VCaP (cell line): Measurements from ENCODE around the gene BIRC7.
A peak's percentile ranks its signal among the peaks of the same experiment; 100 is the strongest.

Experiments
- H3K27ac ChIP-seq: fragments of 450-650 bp; 2 replicates; pipeline ENCODE4 v1.5.1; 2017
- CTCF ChIP-seq: fragments of 450-650 bp; conservative IDR thresholded peaks from 2 replicates; pipeline ENCODE4 v1.5.1; 2017; ENCODE audit warnings: mild to moderate bottlenecking, moderate library complexity

BIRC7 gene

GRCh38 chr20:63228806-63229205 is 6.9 kb upstream of the BIRC7 start:
- no peak overlapping the region for H3K27ac ChIP-seq

GRCh38 chr20:63230800-63231268 is 4.9 kb upstream of the BIRC7 start:
- H3K27ac ChIP-seq, result no peak overlapping the region
- peak; percentile 75 for TF ChIP-seq CTCF

More at GRCh38 chr20:63228806-63229205, 6.9 kb upstream of the BIRC7 start:
- no peak for TF ChIP-seq CTCF

GRCh38 chr20:63232235-63233060 is 3.3 kb upstream of the BIRC7 start:
- TF ChIP-seq CTCF, result no peak
- no peak overlapping the region for H3K27ac ChIP-seq

- H3K27ac ChIP-seq, result no peak overlapping the region
Measured at GRCh38 chr20:63233061-63233344, 2.7 kb upstream of the BIRC7 start.

GRCh38 chr20:63233924-63234323 is 1.8 kb upstream of the BIRC7 start:
- H3K27ac ChIP-seq, result no peak overlapping the region
- no peak for TF ChIP-seq CTCF

More at GRCh38 chr20:63233061-63233344, 2.7 kb upstream of the BIRC7 start:
- no peak for TF ChIP-seq CTCF

GRCh38 chr20:63234693-63235398 is 859 bp upstream of the BIRC7 start:
- H3K27ac ChIP-seq, result peak overlapping the region; percentile 41; the same call in 1 of the 2 replicates
- TF ChIP-seq CTCF, result peak; percentile 87

DNA sequence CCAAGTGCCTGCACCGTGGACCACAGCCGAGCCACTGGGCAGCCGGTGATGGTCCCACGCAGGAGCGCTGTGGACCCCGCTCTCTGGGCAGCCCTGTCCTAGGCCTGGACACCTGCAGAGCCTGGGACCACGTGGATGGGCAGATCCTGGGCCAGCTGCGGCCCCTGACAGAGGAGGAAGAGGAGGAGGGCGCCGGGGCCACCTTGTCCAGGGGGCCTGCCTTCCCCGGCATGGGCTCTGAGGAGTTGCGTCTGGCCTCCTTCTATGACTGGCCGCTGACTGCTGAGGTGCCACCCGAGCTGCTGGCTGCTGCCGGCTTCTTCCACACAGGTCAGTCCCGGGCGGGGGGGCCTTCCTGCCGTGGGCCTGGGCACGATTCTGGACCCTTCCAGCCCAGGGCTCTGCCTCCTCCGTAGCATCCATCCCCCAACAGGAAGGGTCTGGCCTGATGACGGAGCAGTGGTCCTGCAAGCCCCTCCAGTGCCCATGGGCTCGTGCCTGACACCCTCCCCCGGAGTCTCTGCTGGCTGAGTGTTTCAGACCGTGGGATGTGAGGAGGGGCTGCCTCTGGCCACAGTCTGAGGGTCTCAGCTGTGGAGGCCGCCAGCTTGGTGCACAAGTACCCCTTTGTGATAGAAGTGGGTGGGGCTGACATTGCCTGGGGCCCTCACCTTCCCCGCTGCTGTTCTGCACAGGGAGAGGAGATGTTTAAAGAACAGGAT is 572 bp downstream of the BIRC7 start:
- no peak for TF ChIP-seq CTCF
- no peak overlapping the region for H3K27ac ChIP-seq
